ENCODE data around the gene SPNS3. TPM values are rescaled to one million over a fixed set of nuclear protein-coding genes. Genes with fewer than 3 reads are reported as not detected.

The SPNS3 gene
- polyA plus RNA-seq, 1 donor (not counting 4 experiments of a cell fraction or from before 2014, with no cell fraction given), result not detected

GRCh38 chr17:4422864-4423263 lies 10.9 kb upstream of the SPNS3 start:
- H3K27ac ChIP-seq (ENCODE audit: control insufficient read depth, insufficient read depth, low read length), result no peak overlapping the region
- H2AFZ ChIP-seq (ENCODE audit: control insufficient read depth, low read length), result no peak overlapping the region
- no peaks in the 10 kb centered on the region for H3K9me3 ChIP-seq (ENCODE audit: control insufficient read depth, low read depth, low read length)
- no peaks in the 10 kb centered on the region for H3K9me1 ChIP-seq (ENCODE audit: control insufficient read depth, extremely low read depth, insufficient read depth, low read length)
- no peaks in the 10 kb centered on the region for H3K27me3 ChIP-seq (ENCODE audit: control insufficient read depth, extremely low read depth, insufficient read depth, low read length)
- no peak for TF ChIP-seq EZH2 (IDR thresholded peaks at IDR 0.05; ENCODE audit: low read length)
- TF ChIP-seq, protein P1, sequence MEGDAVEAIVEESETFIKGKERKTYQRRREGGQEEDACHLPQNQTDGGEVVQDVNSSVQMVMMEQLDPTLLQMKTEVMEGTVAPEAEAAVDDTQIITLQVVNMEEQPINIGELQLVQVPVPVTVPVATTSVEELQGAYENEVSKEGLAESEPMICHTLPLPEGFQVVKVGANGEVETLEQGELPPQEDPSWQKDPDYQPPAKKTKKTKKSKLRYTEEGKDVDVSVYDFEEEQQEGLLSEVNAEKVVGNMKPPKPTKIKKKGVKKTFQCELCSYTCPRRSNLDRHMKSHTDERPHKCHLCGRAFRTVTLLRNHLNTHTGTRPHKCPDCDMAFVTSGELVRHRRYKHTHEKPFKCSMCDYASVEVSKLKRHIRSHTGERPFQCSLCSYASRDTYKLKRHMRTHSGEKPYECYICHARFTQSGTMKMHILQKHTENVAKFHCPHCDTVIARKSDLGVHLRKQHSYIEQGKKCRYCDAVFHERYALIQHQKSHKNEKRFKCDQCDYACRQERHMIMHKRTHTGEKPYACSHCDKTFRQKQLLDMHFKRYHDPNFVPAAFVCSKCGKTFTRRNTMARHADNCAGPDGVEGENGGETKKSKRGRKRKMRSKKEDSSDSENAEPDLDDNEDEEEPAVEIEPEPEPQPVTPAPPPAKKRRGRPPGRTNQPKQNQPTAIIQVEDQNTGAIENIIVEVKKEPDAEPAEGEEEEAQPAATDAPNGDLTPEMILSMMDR (optimal IDR thresholded peaks at IDR 0.05 in 1 of 3, IDR thresholded peaks at IDR 0.05 in 1 of 3, conservative IDR thresholded peaks at IDR 0.05 in 1 of 3; ENCODE audit: extremely low read depth in 1 of 3, insufficient read depth in 2 of 3, low read length in 3 of 3), result no peak
- no peak overlapping the region for H3K9ac ChIP-seq (ENCODE audit: control insufficient read depth, extremely low read depth, insufficient read depth, low read length)
- H3K36me3 ChIP-seq (ENCODE audit: control insufficient read depth in 2 of 2, extremely low read depth in 1 of 2, insufficient read depth in 2 of 2, low read length in 2 of 2), result no peaks in the 10 kb centered on the region
- no peaks in the 10 kb centered on the region for H4K20me1 ChIP-seq (ENCODE audit: control insufficient read depth, extremely low read depth, insufficient read depth, low read length)
- H3K4me3 ChIP-seq (ENCODE audit: control insufficient read depth in 2 of 3, extremely low read depth in 1 of 3, insufficient read depth in 2 of 3, low read depth in 1 of 3, low read length in 3 of 3), result no peak overlapping the region
- dilution Hi-C loops (cut with MboI; ENCODE audit: extremely low pct_ligation_motif_present, low sequenced_read_pairs), result loop anchor here (25.0 kb wide), 1 partner anchor 111 kb away; no protein-coding TSS in a partner anchor
- DNase-seq (ENCODE audit: low read depth, low spot score), result no peak
- no peaks in the 10 kb centered on the region for H3K79me2 ChIP-seq (ENCODE audit: control insufficient read depth, insufficient read depth, low read length)
- no peak for FAIRE-seq
- no peaks in the 10 kb centered on the region for H3K4me1 ChIP-seq (ENCODE audit: control insufficient read depth, extremely low read depth, insufficient read depth, low read length)
- H3K4me2 ChIP-seq (ENCODE audit: control insufficient read depth, extremely low read depth, insufficient read depth, low read depth, low read length), result no peak overlapping the region

GRCh38 chr17:4425398-4425797 lies 8.3 kb upstream of the SPNS3 start:
- no peak overlapping the region for H3K4me3 ChIP-seq (ENCODE audit: control insufficient read depth in 2 of 3, extremely low read depth in 1 of 3, insufficient read depth in 2 of 3, low read depth in 1 of 3, low read length in 3 of 3)
- FAIRE-seq (no peak), DNase-seq (ENCODE audit: low read depth, low spot score) (no peak)
- H3K9me1 ChIP-seq (ENCODE audit: control insufficient read depth, extremely low read depth, insufficient read depth, low read length), result no peaks in the 10 kb centered on the region
- H3K4me1 ChIP-seq (ENCODE audit: control insufficient read depth, extremely low read depth, insufficient read depth, low read length), result no peaks in the 10 kb centered on the region
- no peak for TF ChIP-seq EZH2 (IDR thresholded peaks at IDR 0.05; ENCODE audit: low read length)
- TF ChIP-seq, protein P1 (optimal IDR thresholded peaks at IDR 0.05 in 1 of 3, IDR thresholded peaks at IDR 0.05 in 1 of 3, conservative IDR thresholded peaks at IDR 0.05 in 1 of 3; ENCODE audit: extremely low read depth in 1 of 3, insufficient read depth in 2 of 3, low read length in 3 of 3), result no peak
- no peak overlapping the region for H3K9ac ChIP-seq (ENCODE audit: control insufficient read depth, extremely low read depth, insufficient read depth, low read length)
- no peak overlapping the region for H2AFZ ChIP-seq (ENCODE audit: control insufficient read depth, low read length)
- no peaks in the 10 kb centered on the region for H3K9me3 ChIP-seq (ENCODE audit: control insufficient read depth, low read depth, low read length)
- no peaks in the 10 kb centered on the region for H3K36me3 ChIP-seq (ENCODE audit: control insufficient read depth in 2 of 2, extremely low read depth in 1 of 2, insufficient read depth in 2 of 2, low read length in 2 of 2)
- no peak overlapping the region for H3K4me2 ChIP-seq (ENCODE audit: control insufficient read depth, extremely low read depth, insufficient read depth, low read depth, low read length)
- dilution Hi-C loops (cut with MboI; ENCODE audit: extremely low pct_ligation_motif_present, low sequenced_read_pairs), result no loop called here
- H3K27me3 ChIP-seq (ENCODE audit: control insufficient read depth, extremely low read depth, insufficient read depth, low read length), result no peaks in the 10 kb centered on the region
- no peaks in the 10 kb centered on the region for H3K79me2 ChIP-seq (ENCODE audit: control insufficient read depth, insufficient read depth, low read length)
- no peak overlapping the region for H3K27ac ChIP-seq (ENCODE audit: control insufficient read depth, insufficient read depth, low read length)
- no peaks in the 10 kb centered on the region for H4K20me1 ChIP-seq (ENCODE audit: control insufficient read depth, extremely low read depth, insufficient read depth, low read length)
